ENCODE data around the gene CLIC6. TPM values are rescaled to one million over a fixed set of nuclear protein-coding genes. Genes with fewer than 3 reads are reported as not detected.

CLIC6 gene
- total and polyA plus RNA-seq, 2 experiments from 2014 or later = 1.1 to 1.5 TPM

DNA sequence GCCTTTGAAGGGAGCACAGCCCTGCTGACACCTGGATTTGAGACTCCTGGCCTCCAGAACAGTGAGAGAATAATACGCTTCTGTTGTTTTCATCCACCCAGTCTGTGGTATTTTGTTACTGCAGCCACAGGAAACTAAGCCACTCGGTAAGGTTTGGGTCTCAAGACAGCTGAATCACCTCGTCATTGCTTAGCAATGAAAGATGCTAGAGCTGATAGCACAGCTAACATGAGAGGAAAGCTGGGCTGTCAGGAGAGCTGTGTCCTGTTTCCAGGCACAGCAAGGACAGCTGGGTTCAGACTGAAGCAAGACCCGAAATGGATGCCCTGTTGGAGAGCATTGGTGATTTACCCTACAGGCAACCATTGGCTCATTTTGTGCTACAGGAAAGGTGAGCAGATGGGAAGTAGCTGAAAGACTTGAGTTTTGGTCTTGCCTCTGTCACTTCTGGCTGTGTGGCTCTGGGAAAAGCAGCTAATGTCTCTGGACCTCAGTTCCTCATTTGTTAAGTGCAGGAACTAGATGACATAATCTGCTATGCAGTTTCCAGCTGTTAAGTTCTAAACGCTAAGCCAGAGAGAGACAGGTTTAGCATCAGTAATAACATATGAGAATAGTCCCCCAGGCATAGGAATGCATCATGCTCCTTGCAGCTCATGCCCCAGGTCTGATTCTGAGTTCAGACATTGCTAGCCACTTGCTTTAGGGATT is 58.0 kb downstream of the CLIC6 start:
- no peak for DNase-seq (ENCODE audit: low spot score)
- Histone ChIP-seq H3K79me2 (replicated peaks; ENCODE audit: insufficient read depth) (no peaks in the 10 kb centered on the region), H3K27ac (ENCODE audit: low read depth) (no peak overlapping the region), H3K4me1 (ENCODE audit: insufficient read depth) (no peaks in the 10 kb centered on the region), H3K9me2 (ENCODE audit: insufficient read depth) (peaks cover 8% of the 10 kb centered on the region), H3K27me3 (ENCODE audit: insufficient read depth) (no peaks in the 10 kb centered on the region), H4K20me1 (replicated peaks; ENCODE audit: insufficient read depth) (no peaks in the 10 kb centered on the region), H3K4me2 (no peak overlapping the region), H3K36me3 (ENCODE audit: insufficient read depth) (no peaks in the 10 kb centered on the region), H3K4me3 (no peak overlapping the region), H2AFZ (no peak overlapping the region), H3F3A (replicated peaks; ENCODE audit: low read depth) (no peaks in the 10 kb centered on the region)
- no peak for ATAC-seq
- Mint-ChIP-seq H3K9me3 (no peaks in the 10 kb centered on the region), H3K36me3 (ENCODE audit: low read depth) (no peaks in the 10 kb centered on the region), H3K4me1 (peaks cover 6% of the 10 kb centered on the region; the same call in 2 of the 3 replicates), H3K27me3 (ENCODE audit: insufficient read depth, low read depth, poor library complexity) (peaks cover 3% of the 10 kb centered on the region), H3K4me3 (no peak overlapping the region), H3K27ac (no peak overlapping the region)
- TF ChIP-seq, protein P1, sequence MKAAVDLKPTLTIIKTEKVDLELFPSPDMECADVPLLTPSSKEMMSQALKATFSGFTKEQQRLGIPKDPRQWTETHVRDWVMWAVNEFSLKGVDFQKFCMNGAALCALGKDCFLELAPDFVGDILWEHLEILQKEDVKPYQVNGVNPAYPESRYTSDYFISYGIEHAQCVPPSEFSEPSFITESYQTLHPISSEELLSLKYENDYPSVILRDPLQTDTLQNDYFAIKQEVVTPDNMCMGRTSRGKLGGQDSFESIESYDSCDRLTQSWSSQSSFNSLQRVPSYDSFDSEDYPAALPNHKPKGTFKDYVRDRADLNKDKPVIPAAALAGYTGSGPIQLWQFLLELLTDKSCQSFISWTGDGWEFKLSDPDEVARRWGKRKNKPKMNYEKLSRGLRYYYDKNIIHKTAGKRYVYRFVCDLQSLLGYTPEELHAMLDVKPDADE (IDR thresholded peaks at IDR 0.05) = no peak
- TF ChIP-seq, protein P2, sequence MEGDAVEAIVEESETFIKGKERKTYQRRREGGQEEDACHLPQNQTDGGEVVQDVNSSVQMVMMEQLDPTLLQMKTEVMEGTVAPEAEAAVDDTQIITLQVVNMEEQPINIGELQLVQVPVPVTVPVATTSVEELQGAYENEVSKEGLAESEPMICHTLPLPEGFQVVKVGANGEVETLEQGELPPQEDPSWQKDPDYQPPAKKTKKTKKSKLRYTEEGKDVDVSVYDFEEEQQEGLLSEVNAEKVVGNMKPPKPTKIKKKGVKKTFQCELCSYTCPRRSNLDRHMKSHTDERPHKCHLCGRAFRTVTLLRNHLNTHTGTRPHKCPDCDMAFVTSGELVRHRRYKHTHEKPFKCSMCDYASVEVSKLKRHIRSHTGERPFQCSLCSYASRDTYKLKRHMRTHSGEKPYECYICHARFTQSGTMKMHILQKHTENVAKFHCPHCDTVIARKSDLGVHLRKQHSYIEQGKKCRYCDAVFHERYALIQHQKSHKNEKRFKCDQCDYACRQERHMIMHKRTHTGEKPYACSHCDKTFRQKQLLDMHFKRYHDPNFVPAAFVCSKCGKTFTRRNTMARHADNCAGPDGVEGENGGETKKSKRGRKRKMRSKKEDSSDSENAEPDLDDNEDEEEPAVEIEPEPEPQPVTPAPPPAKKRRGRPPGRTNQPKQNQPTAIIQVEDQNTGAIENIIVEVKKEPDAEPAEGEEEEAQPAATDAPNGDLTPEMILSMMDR (conservative IDR thresholded peaks at IDR 0.05; ENCODE audit: low read depth in 2 of 2) = no peak
- TF ChIP-seq EZH2phosphoT487 (IDR thresholded peaks at IDR 0.05; ENCODE audit: unreplicated experiment) (no peak), JUNB (IDR thresholded peaks at IDR 0.05; ENCODE audit: unreplicated experiment) (no peak)
- TF ChIP-seq, protein P3, sequence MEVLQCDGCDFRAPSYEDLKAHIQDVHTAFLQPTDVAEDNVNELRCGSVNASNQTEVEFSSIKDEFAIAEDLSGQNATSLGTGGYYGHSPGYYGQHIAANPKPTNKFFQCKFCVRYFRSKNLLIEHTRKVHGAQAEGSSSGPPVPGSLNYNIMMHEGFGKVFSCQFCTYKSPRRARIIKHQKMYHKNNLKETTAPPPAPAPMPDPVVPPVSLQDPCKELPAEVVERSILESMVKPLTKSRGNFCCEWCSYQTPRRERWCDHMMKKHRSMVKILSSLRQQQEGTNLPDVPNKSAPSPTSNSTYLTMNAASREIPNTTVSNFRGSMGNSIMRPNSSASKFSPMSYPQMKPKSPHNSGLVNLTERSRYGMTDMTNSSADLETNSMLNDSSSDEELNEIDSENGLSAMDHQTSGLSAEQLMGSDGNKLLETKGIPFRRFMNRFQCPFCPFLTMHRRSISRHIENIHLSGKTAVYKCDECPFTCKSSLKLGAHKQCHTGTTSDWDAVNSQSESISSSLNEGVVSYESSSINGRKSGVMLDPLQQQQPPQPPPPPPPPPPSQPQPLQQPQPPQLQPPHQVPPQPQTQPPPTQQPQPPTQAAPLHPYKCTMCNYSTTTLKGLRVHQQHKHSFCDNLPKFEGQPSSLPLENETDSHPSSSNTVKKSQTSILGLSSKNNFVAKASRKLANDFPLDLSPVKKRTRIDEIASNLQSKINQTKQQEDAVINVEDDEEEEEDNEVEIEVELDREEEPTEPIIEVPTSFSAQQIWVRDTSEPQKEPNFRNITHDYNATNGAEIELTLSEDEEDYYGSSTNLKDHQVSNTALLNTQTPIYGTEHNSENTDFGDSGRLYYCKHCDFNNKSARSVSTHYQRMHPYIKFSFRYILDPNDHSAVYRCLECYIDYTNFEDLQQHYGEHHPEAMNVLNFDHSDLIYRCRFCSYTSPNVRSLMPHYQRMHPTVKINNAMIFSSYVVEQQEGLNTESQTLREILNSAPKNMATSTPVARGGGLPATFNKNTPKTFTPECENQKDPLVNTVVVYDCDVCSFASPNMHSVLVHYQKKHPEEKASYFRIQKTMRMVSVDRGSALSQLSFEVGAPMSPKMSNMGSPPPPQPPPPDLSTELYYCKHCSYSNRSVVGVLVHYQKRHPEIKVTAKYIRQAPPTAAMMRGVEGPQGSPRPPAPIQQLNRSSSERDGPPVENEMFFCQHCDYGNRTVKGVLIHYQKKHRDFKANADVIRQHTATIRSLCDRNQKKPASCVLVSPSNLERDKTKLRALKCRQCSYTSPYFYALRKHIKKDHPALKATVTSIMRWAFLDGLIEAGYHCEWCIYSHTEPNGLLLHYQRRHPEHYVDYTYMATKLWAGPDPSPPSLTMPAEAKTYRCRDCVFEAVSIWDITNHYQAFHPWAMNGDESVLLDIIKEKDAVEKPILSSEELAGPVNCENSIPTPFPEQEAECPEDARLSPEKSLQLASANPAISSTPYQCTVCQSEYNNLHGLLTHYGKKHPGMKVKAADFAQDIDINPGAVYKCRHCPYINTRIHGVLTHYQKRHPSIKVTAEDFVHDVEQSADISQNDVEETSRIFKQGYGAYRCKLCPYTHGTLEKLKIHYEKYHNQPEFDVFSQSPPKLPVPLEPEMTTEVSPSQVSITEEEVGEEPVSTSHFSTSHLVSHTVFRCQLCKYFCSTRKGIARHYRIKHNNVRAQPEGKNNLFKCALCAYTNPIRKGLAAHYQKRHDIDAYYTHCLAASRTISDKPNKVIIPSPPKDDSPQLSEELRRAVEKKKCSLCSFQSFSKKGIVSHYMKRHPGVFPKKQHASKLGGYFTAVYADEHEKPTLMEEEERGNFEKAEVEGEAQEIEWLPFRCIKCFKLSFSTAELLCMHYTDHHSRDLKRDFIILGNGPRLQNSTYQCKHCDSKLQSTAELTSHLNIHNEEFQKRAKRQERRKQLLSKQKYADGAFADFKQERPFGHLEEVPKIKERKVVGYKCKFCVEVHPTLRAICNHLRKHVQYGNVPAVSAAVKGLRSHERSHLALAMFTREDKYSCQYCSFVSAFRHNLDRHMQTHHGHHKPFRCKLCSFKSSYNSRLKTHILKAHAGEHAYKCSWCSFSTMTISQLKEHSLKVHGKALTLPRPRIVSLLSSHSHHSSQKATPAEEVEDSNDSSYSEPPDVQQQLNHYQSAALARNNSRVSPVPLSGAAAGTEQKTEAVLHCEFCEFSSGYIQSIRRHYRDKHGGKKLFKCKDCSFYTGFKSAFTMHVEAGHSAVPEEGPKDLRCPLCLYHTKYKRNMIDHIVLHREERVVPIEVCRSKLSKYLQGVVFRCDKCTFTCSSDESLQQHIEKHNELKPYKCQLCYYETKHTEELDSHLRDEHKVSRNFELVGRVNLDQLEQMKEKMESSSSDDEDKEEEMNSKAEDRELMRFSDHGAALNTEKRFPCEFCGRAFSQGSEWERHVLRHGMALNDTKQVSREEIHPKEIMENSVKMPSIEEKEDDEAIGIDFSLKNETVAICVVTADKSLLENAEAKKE (CRISPR knock-in tag; IDR thresholded peaks at IDR 0.05) = no peak

Data from GM23338 (cell line).